ENCODE data around the gene AK1.

DNA sequence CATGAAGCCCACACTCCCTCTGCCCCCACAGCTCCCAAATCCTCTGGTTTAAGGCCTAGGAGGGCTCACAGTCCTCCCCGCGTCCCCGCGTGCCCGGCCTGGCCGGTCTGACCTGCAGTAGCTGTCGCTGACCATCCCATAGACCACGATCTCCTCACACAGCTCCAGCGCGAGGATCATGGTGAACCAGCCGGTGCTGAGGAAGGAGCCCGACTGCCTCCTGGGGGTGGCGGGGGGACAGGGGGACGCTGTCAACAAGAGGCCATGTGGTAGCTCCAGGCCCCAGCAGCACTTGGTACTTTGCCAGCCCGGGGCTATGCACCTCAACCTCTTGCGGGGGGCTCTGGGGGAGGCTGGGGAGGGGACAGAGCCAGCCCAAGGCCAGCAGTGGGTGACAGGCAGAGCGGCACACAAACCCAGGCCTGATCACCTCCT is 32.4 kb upstream of the AK1 start:
- TF ChIP-seq POLR2A (IDR thresholded peaks at IDR 0.05; ENCODE audit: low read depth): no peak
- TF ChIP-seq, protein P1, sequence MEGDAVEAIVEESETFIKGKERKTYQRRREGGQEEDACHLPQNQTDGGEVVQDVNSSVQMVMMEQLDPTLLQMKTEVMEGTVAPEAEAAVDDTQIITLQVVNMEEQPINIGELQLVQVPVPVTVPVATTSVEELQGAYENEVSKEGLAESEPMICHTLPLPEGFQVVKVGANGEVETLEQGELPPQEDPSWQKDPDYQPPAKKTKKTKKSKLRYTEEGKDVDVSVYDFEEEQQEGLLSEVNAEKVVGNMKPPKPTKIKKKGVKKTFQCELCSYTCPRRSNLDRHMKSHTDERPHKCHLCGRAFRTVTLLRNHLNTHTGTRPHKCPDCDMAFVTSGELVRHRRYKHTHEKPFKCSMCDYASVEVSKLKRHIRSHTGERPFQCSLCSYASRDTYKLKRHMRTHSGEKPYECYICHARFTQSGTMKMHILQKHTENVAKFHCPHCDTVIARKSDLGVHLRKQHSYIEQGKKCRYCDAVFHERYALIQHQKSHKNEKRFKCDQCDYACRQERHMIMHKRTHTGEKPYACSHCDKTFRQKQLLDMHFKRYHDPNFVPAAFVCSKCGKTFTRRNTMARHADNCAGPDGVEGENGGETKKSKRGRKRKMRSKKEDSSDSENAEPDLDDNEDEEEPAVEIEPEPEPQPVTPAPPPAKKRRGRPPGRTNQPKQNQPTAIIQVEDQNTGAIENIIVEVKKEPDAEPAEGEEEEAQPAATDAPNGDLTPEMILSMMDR (IDR thresholded peaks at IDR 0.05): no peak
- TF ChIP-seq EP300 (IDR thresholded peaks at IDR 0.05): no peak
- TF ChIP-seq POLR2AphosphoS5 (IDR thresholded peaks at IDR 0.05): no peak

All from esophagus muscularis mucosa (tissue), 4 donors.